CD4-positive, alpha-beta memory T cell (primary cell): ENCODE results near the gene GTF2B. TPM values are rescaled to one million over a fixed set of nuclear protein-coding genes. Genes with fewer than 3 reads are reported as not detected.

ENCODE experiments used
- CTCF ChIA-PET: fragments of 350-600 bp; sonication (Branson Sonifier 250); formaldehyde crosslinking; loops from one replicate; lab custom pipeline; 2021; ENCODE audit warnings: inconsistent platforms; ENCODE audit not compliant: partially characterized antibody; lab: Charles Lee
- POLR2A ChIA-PET: fragments of 350-600 bp; sonication (Branson Sonifier 250); formaldehyde crosslinking; loops from one replicate; lab custom pipeline; 2021; ENCODE audit not compliant: partially characterized antibody; lab: Charles Lee
- DNase-seq, 5 donors: peaks; one replicate each; pipeline versions ENCODE4 v3.0.0 to v3.0.0-alpha.2; 2020 to 2022; ENCODE audit warnings: mixed read lengths in 1 of 5
- H3K27ac ChIP-seq: one replicate; pipeline ENCODE4 v1.7.0; 2013; ENCODE audit warnings: low read depth, low read length
- H3K27me3 ChIP-seq: 2 replicates; pipeline ENCODE4 v1.7.0; 2013; ENCODE audit warnings: mild to moderate bottlenecking, low read length, moderate library complexity; ENCODE audit not compliant: insufficient read depth
- H3K36me3 ChIP-seq: 2 replicates; pipeline ENCODE4 v1.7.0; 2013; ENCODE audit warnings: mild to moderate bottlenecking, low read length, moderate library complexity; ENCODE audit not compliant: insufficient read depth
- H3K4me1 ChIP-seq: 2 replicates; pipeline ENCODE4 v1.7.0; 2013; ENCODE audit warnings: mild to moderate bottlenecking, low read length, moderate library complexity; ENCODE audit not compliant: insufficient read depth
- H3K4me3 ChIP-seq, 2 donors: one replicate each; pipeline ENCODE4 v1.7.0; 2013; ENCODE audit warnings: low read length in 2 of 2, mild to moderate bottlenecking in 1 of 2
- H3K9me3 ChIP-seq, 2 donors: one replicate each; pipeline ENCODE4 v1.7.0; 2013; ENCODE audit warnings: low read length in 2 of 2, control low read depth in 1 of 2; ENCODE audit not compliant: control insufficient read depth in 1 of 2
- H3K27ac Mint-ChIP-seq, 7 donors: one replicate each; pipeline ENCODE4 v1.8.0; 2020 to 2021; ENCODE audit warnings: mixed read lengths in 7 of 7, mild to moderate bottlenecking in 6 of 7, inconsistent platforms in 3 of 7, moderate library complexity in 3 of 7
- H3K27me3 Mint-ChIP-seq, 2 donors: one replicate each; pipeline ENCODE4 v1.8.0; 2020 to 2021; ENCODE audit warnings: mixed read lengths in 2 of 2
- H3K36me3 Mint-ChIP-seq, 2 donors: one replicate each; pipeline ENCODE4 v1.8.0; 2020 to 2021; ENCODE audit warnings: mixed read lengths in 2 of 2, inconsistent platforms in 1 of 2, mild to moderate bottlenecking in 1 of 2
- H3K4me1 Mint-ChIP-seq, 4 donors: one replicate each; pipeline ENCODE4 v1.8.0; 2020 to 2021; ENCODE audit warnings: mixed read lengths in 4 of 4, mild to moderate bottlenecking in 1 of 4
- H3K4me3 Mint-ChIP-seq, 8 donors: one replicate each; pipeline ENCODE4 v1.8.0; 2020 to 2021; ENCODE audit warnings: mixed read lengths in 8 of 8, mild to moderate bottlenecking in 7 of 8, moderate library complexity in 6 of 8, inconsistent platforms in 3 of 8
- H3K9me3 Mint-ChIP-seq, 8 donors: one replicate each; pipeline ENCODE4 v1.8.0; 2020 to 2021; ENCODE audit warnings: mixed read lengths in 8 of 8, mild to moderate bottlenecking in 5 of 8, inconsistent platforms in 3 of 8, moderate library complexity in 1 of 8
- intact Hi-C: fragments of 100-400 bp; cut with micrococcal nuclease; formaldehyde crosslinking; loops from one replicate; pipeline ENCODE4 v1.15.1; 2023
- polyA plus RNA-seq, 2 donors: library from polyadenylated mRNA; unstranded; fragments of 300-500 nt; fragmentation: Illumina TruSeq; gene quantifications; one replicate each; pipeline ENCODE4 v1.2.3, GENCODE V29; 2021
- total RNA-seq, 2 experiments: library from RNA; stranded (reverse); gene quantifications; one replicate each; pipeline ENCODE4 v1.2.3, GENCODE V29; 2021

Gene GTF2B
- total and polyA plus RNA-seq, 4 experiments from 2014 or later, result 43.9 to 68.5 (median 49.2) TPM

- H3K27ac Mint-ChIP-seq, result no peak overlapping the region
- no peak for DNase-seq
Measured at GRCh38 chr1:88910401-88910800, 19.0 kb upstream of the GTF2B start.

GRCh38 chr1:88900883-88901282 lies 9.5 kb upstream of the GTF2B start:
- H3K36me3 Mint-ChIP-seq, result no peaks in the 10 kb centered on the region
- Histone ChIP-seq H3K36me3 (no peaks in the 10 kb centered on the region), H3K9me3 (no peaks in the 10 kb centered on the region), H3K4me1 (no peaks in the 10 kb centered on the region), H3K4me3 (no peak overlapping the region), H3K27me3 (no peaks in the 10 kb centered on the region), H3K27ac (no peak overlapping the region)
- H3K4me3 Mint-ChIP-seq, result no peak overlapping the region
- intact Hi-C loops, result no loop called here
- DNase-seq, result no peak
- CTCF ChIA-PET, result no interaction called here
- H3K4me1 Mint-ChIP-seq, result no peaks in the 10 kb centered on the region
- H3K9me3 Mint-ChIP-seq, result no peaks in the 10 kb centered on the region
- no peaks in the 10 kb centered on the region for H3K27me3 Mint-ChIP-seq
- POLR2A ChIA-PET, result no interaction called here
- H3K27ac Mint-ChIP-seq, result no peak overlapping the region

More at GRCh38 chr1:88910401-88910800, 19.0 kb upstream of the GTF2B start:
- Histone ChIP-seq H3K27ac (no peak overlapping the region), H3K4me1 (no peaks in the 10 kb centered on the region), H3K27me3 (no peaks in the 10 kb centered on the region), H3K9me3 (no peaks in the 10 kb centered on the region), H3K36me3 (no peaks in the 10 kb centered on the region), H3K4me3 (no peak overlapping the region)
- H3K36me3 Mint-ChIP-seq, result peaks cover 0 to 1% of the 10 kb centered on the region in 2 donors
- ChIA-PET CTCF (interaction anchor here (1.0 kb wide), 1 partner anchor 21 kb away, joined by 3 read pairs; no protein-coding TSS in a partner anchor), POLR2A (no interaction called here)
- H3K4me1 Mint-ChIP-seq, result peaks cover 0 to 4% (median 3%) of the 10 kb centered on the region in 4 donors
- no peak overlapping the region for H3K4me3 Mint-ChIP-seq
- H3K9me3 Mint-ChIP-seq, result peaks cover 0 to 22% (median 12%) of the 10 kb centered on the region in 8 donors
- intact Hi-C loops, result no loop called here
- no peaks in the 10 kb centered on the region for H3K27me3 Mint-ChIP-seq

GRCh38 chr1:88897070-88897730 lies 5.8 kb upstream of the GTF2B start:
- Histone ChIP-seq H3K27ac (no peak overlapping the region), H3K4me1 (peaks cover under 1% of the 10 kb centered on the region), H3K27me3 (no peaks in the 10 kb centered on the region), H3K36me3 (no peaks in the 10 kb centered on the region), H3K4me3 (no peak overlapping the region), H3K9me3 (no peaks in the 10 kb centered on the region)
- Mint-ChIP-seq H3K36me3 (no peaks in the 10 kb centered on the region), H3K4me3 (no peak overlapping the region), H3K9me3 (no peaks in the 10 kb centered on the region), H3K27ac (no peak overlapping the region), H3K4me1 (peaks cover 1 to 5% (median 2%) of the 10 kb centered on the region in 4 donors), H3K27me3 (no peaks in the 10 kb centered on the region)
- DNase-seq, result no peak
- intact Hi-C loops, result no loop called here
- CTCF ChIA-PET, result no interaction called here
- POLR2A ChIA-PET, result no interaction called here

- intact Hi-C loops, result loop anchor here (5.0 kb wide), 1 partner anchor 1105 kb away; the partner anchor contains the start of gene ZNF326
- POLR2A ChIA-PET, result interaction anchor here (0.9 to 2.6 kb wide), 5 partner anchors 11 to 208 kb away, joined by 3 to 37 read pairs (median 5); partner anchors contain the start of genes GBP1 and PKN2
- peak overlapping the region; percentile 84 to 90 for H3K4me3 ChIP-seq
- Mint-ChIP-seq H3K27ac (peak overlapping the region; percentile 94 to 99 (median 98)), H3K9me3 (peaks cover 0 to 4% (median 0%) of the 10 kb centered on the region in 8 donors), H3K4me1 (peaks cover 32 to 50% (median 40%) of the 10 kb centered on the region in 4 donors), H3K4me3 (peak overlapping the region; percentile 84 to 99 (median 98)), H3K36me3 (peaks cover 0 to 14% of the 10 kb centered on the region in 2 donors), H3K27me3 (peaks cover 0 to 2% of the 10 kb centered on the region in 2 donors)
- H3K36me3 ChIP-seq, result peaks cover 3% of the 10 kb centered on the region
- peak; percentile 16 to 41 (median 28) for DNase-seq
- CTCF ChIA-PET, result interaction anchor here (1.0 to 6.8 kb wide), 3 partner anchors 15 to 209 kb away, joined by 3 to 78 read pairs (median 4); partner anchors contain the start of gene PKN2
- H3K27me3 ChIP-seq, result no peaks in the 10 kb centered on the region
- H3K4me1 ChIP-seq, result peaks cover 38% of the 10 kb centered on the region
- H3K9me3 ChIP-seq, result no peaks in the 10 kb centered on the region
- peak overlapping the region; percentile 94 for H3K27ac ChIP-seq
Measured at GRCh38 chr1:88892357-88892877, 1.1 kb upstream of the GTF2B start.

GRCh38 chr1:88891951-88892340 lies 579 bp upstream of the GTF2B start:
- Mint-ChIP-seq H3K27ac (peak overlapping the region; percentile 94 to 99 (median 98)), H3K4me3 (peak overlapping the region; percentile 90 to 99 (median 98)), H3K36me3 (peaks cover 3 to 19% of the 10 kb centered on the region in 2 donors), H3K9me3 (peaks cover 0 to 4% (median 0%) of the 10 kb centered on the region in 8 donors), H3K4me1 (peaks cover 33 to 50% (median 42%) of the 10 kb centered on the region in 4 donors), H3K27me3 (peaks cover 0 to 2% of the 10 kb centered on the region in 2 donors)
- H3K9me3 ChIP-seq, result no peaks in the 10 kb centered on the region
- ChIA-PET POLR2A (interaction anchor here (0.9 to 2.6 kb wide), 11 partner anchors 11 to 1103 kb away, joined by 3 to 37 read pairs (median 4); partner anchors contain the start of genes GBP1, GBP2, PKN2 and ZNF326), CTCF (interaction anchor here (1.0 to 6.8 kb wide), 3 partner anchors 14 to 208 kb away, joined by 3 to 78 read pairs (median 4); partner anchors contain the start of gene PKN2)
- H3K27me3 ChIP-seq, result no peaks in the 10 kb centered on the region
- H3K27ac ChIP-seq, result peak overlapping the region; percentile 94
- intact Hi-C loops, result loop anchor here (1.0 to 5.0 kb wide), 4 partner anchors 100 to 1977 kb away; partner anchors contain the start of genes HS2ST1, KYAT3, PKN2 and RBMXL1
- H3K36me3 ChIP-seq, result peaks cover 8% of the 10 kb centered on the region
- H3K4me3 ChIP-seq, result peak overlapping the region; percentile 84 to 90
- no peak for DNase-seq
- H3K4me1 ChIP-seq, result peaks cover 42% of the 10 kb centered on the region

GRCh38 chr1:88890791-88891317 lies 513 bp downstream of the GTF2B start:
- H3K4me1 ChIP-seq, result peaks cover 42% of the 10 kb centered on the region
- peak overlapping the region; percentile 94 to 99 (median 98) for H3K27ac Mint-ChIP-seq
- intact Hi-C loops, result loop anchor here (1.0 to 5.0 kb wide), 4 partner anchors 101 to 1976 kb away; partner anchors contain the start of genes HS2ST1, KYAT3, PKN2 and RBMXL1
- peak overlapping the region; percentile 94 for H3K27ac ChIP-seq
- DNase-seq, result peak; percentile 31 to 53 (median 36)
- H3K36me3 ChIP-seq, result peaks cover 15% of the 10 kb centered on the region
- H3K9me3 ChIP-seq, result no peaks in the 10 kb centered on the region
- ChIA-PET POLR2A (interaction anchor here (0.6 to 2.6 kb wide), 18 partner anchors 10 to 1104 kb away, joined by 3 to 37 read pairs (median 3); partner anchors contain the start of genes GBP1, GBP2, PKN2 and ZNF326), CTCF (interaction anchor here (1.5 to 6.8 kb wide), 2 partner anchors 13 to 207 kb away, joined by 4 to 78 read pairs; partner anchors contain the start of gene PKN2)
- peaks cover 0 to 4% (median 0%) of the 10 kb centered on the region in 8 donors for H3K9me3 Mint-ChIP-seq
- H3K36me3 Mint-ChIP-seq, result peaks cover 9 to 23% of the 10 kb centered on the region in 2 donors
- H3K4me3 ChIP-seq, result peak overlapping the region; percentile 84 to 90
- H3K4me3 Mint-ChIP-seq, result peak overlapping the region; percentile 90 to 99 (median 98)
- peaks cover 36 to 54% (median 46%) of the 10 kb centered on the region in 4 donors for H3K4me1 Mint-ChIP-seq
- peaks cover 0 to 2% of the 10 kb centered on the region in 2 donors for H3K27me3 Mint-ChIP-seq
- no peaks in the 10 kb centered on the region for H3K27me3 ChIP-seq
